ENCODE data around the gene ASB1.

DNA sequence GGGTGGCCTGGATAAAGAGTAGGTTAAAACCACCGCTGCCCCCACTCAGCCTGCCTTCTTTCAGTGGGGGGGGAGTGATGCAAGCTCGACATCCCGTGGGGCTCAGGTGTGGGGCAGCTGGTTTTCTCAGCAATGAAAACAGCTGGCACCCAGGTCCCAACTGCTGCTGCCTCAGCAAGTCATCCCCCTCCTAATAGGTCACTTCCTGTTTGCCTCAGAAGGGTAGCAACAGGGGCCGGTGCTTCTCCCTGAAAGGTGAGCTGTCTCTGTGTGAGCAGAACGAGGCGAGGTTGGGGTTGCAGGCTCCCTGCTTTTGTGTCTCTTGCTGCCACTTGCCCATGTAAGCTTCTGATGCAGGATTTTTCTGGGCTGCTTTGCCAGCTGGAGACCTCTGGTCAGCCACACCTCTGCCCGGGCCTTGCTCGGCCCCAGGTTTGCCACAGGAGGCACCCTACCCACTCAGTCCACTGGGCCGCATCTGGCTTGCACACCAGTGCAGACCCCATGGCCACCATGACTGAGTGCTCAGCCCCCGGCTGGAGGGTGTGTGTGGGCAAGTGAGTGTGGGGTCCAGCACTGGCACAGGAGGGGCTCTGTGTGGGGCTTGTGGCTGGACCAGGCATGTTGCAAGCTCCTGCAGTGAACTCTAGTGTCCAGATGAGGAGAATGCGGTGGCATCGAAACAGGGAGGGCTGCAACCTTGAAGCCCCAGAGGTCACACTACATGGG is 11.5 kb upstream of the ASB1 start:
- TF ChIP-seq, protein P1, sequence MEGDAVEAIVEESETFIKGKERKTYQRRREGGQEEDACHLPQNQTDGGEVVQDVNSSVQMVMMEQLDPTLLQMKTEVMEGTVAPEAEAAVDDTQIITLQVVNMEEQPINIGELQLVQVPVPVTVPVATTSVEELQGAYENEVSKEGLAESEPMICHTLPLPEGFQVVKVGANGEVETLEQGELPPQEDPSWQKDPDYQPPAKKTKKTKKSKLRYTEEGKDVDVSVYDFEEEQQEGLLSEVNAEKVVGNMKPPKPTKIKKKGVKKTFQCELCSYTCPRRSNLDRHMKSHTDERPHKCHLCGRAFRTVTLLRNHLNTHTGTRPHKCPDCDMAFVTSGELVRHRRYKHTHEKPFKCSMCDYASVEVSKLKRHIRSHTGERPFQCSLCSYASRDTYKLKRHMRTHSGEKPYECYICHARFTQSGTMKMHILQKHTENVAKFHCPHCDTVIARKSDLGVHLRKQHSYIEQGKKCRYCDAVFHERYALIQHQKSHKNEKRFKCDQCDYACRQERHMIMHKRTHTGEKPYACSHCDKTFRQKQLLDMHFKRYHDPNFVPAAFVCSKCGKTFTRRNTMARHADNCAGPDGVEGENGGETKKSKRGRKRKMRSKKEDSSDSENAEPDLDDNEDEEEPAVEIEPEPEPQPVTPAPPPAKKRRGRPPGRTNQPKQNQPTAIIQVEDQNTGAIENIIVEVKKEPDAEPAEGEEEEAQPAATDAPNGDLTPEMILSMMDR (IDR thresholded peaks at IDR 0.05; ENCODE audit: low read length), result no peak
- no peak for TF ChIP-seq EZH2 (IDR thresholded peaks at IDR 0.05; ENCODE audit: borderline replicate concordance, low read length)

Measured in OCI-LY1 (cell line).